GM23248 (cell line): Measurements from ENCODE around the gene IGLON5. TPM values are rescaled to one million over a fixed set of nuclear protein-coding genes. Genes with fewer than 3 reads are reported as not detected.

Source experiments
- DNase-seq: peaks from one replicate; pipeline ENCODE4 v3.0.0-alpha.2; 2015
- H2AFZ ChIP-seq: fragments of 200-600 bp; sonication (generic); 2 replicates; pipeline ENCODE4 v1.6.1; 2016; ENCODE audit warnings: antibody characterized with exemption
- H3F3A ChIP-seq: fragments of 200-600 bp; sonication (generic); 2 replicates; pipeline ENCODE4 v1.6.1; 2016; ENCODE audit warnings: mild to moderate bottlenecking, antibody characterized with exemption, mixed run types; ENCODE audit not compliant: insufficient read depth
- H3K27ac ChIP-seq: fragments of 200-600 bp; sonication (generic); 2 replicates; pipeline ENCODE4 v1.5.1; 2016; ENCODE audit warnings: mild to moderate bottlenecking
- H3K27me3 ChIP-seq: fragments of 200-600 bp; sonication (generic); replicated peaks from 2 replicates; pipeline ENCODE4 v1.6.1; 2016; ENCODE audit warnings: mild to moderate bottlenecking; ENCODE audit not compliant: insufficient read depth
- H3K36me3 ChIP-seq: fragments of 200-600 bp; sonication (generic); 2 replicates; pipeline ENCODE4 v1.6.1; 2016; ENCODE audit warnings: low read depth, mild to moderate bottlenecking
- H3K4me1 ChIP-seq: fragments of 200-600 bp; sonication (generic); 2 replicates; pipeline ENCODE4 v1.6.1; 2016; ENCODE audit warnings: mild to moderate bottlenecking; ENCODE audit not compliant: insufficient read depth
- H3K4me2 ChIP-seq: fragments of 200-600 bp; sonication (generic); one replicate; pipeline ENCODE4 v1.6.1; 2016; ENCODE audit warnings: mild to moderate bottlenecking; ENCODE audit not compliant: unreplicated experiment
- H3K4me3 ChIP-seq: fragments of 200-600 bp; sonication (generic); 2 replicates; pipeline ENCODE4 v1.5.1; 2016; ENCODE audit warnings: mild to moderate bottlenecking
- H3K79me2 ChIP-seq: fragments of 200-600 bp; sonication (generic); 2 replicates; pipeline ENCODE4 v1.6.1; 2016; ENCODE audit warnings: mild to moderate bottlenecking; ENCODE audit not compliant: insufficient read depth
- H3K9ac ChIP-seq: fragments of 200-600 bp; sonication (generic); 2 replicates; pipeline ENCODE4 v1.6.1; 2016; ENCODE audit warnings: mild to moderate bottlenecking
- H3K9me2 ChIP-seq: fragments of 200-600 bp; sonication (generic); 2 replicates; pipeline ENCODE4 v1.6.1; 2016; ENCODE audit warnings: mixed run types, mild to moderate bottlenecking, moderate library complexity; ENCODE audit not compliant: insufficient read depth
- H3K9me3 ChIP-seq: fragments of 200-600 bp; sonication (generic); one replicate; pipeline ENCODE4 v1.6.1; 2017; ENCODE audit warnings: low read depth
- H4K20me1 ChIP-seq: fragments of 200-600 bp; sonication (generic); 2 replicates; pipeline ENCODE4 v1.6.0; 2016; ENCODE audit not compliant: insufficient read depth
- EZH2 ChIP-seq: fragments of 200-600 bp; sonication (generic); IDR thresholded peaks from 2 replicates; pipeline ENCODE4 v1.6.1; 2018; ENCODE audit warnings: antibody characterized with exemption, mild to moderate bottlenecking; ENCODE audit not compliant: insufficient read depth, poor library complexity, severe bottlenecking
- EZH2phosphoT487 ChIP-seq: fragments of 200-600 bp; sonication (generic); IDR thresholded peaks from 2 replicates; pipeline ENCODE4 v1.6.1; 2018; ENCODE audit warnings: antibody characterized with exemption, moderate library complexity, mild to moderate bottlenecking, low read depth; ENCODE audit not compliant: insufficient read depth
- WGBS, 2 experiments: methylation state at CpG; one replicate each; pipeline ENCODE4 v1.1.6; 2015 to 2017; ENCODE audit warnings: low lambda C conversion rate in 2 of 2, low coverage in 1 of 2; ENCODE audit errors: missing lambda C conversion rate in 2 of 2; 5-methylcytosine and 5-hydroxymethylcytosine counted together
- in situ Hi-C: fragments of 300-500 bp; cut with MboI; formaldehyde crosslinking; loops from 2 replicates; pipeline ENCODE4 v1.15.0; 2020
- polyA plus RNA-seq: library from polyadenylated mRNA; unstranded; fragments of >200 nt; fragmentation: Nextera tagmentation; extraction: Ambion mirVana; gene quantifications from 2 replicates; pipeline ENCODE4 v1.2.1, GENCODE V29; 2016
- total RNA-seq: library from RNA; depleted of rRNA; stranded (reverse); fragments of >200 nt; shearing (Covaris generic); gene quantifications from 2 replicates; pipeline ENCODE4 v1.2.3, GENCODE V29; 2014

The IGLON5 gene
- total and polyA plus RNA-seq, 2 experiments from 2014 or later: not detected

DNA sequence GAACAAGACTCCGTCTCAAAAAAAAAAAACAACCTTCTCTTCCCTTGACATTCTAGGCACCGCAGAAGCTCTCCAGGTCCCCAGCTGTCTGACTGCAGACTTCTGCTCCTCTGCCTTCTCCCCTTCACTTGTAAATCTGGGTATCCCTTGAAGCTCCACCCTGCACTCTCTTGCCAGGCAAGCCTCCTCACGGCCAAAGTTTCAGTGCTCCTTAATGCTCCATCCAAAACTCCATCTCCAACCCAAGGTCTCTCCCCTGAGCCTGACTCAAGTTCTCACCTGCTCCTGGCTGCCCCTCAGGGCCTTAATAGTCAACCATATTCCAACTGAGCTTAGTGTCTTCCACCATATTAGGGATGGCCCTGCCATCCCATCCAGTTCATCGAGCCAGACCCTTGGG is 58.8 kb downstream of the IGLON5 start:
- no peak overlapping the region for H3K4me3 ChIP-seq
- no peak for DNase-seq
- no peak overlapping the region for H3K4me2 ChIP-seq
- no peaks in the 10 kb centered on the region for H3K27me3 ChIP-seq
- H3K9ac ChIP-seq: no peak overlapping the region
- no peaks in the 10 kb centered on the region for H4K20me1 ChIP-seq
- 0 out of 2 replicates have a peak, but pooled peaks cover 1% of the 10 kb centered on the region for H3K4me1 ChIP-seq
- H2AFZ ChIP-seq: no peak overlapping the region
- H3K36me3 ChIP-seq: no peaks in the 10 kb centered on the region
- H3K27ac ChIP-seq: no peak overlapping the region
- H3K9me3 ChIP-seq: no peaks in the 10 kb centered on the region
- no peaks in the 10 kb centered on the region for H3K9me2 ChIP-seq
- in situ Hi-C loops: no loop called here
- H3K79me2 ChIP-seq: peaks cover 9% of the 10 kb centered on the region
- WGBS, 2 experiments: 54% methylated on average over 4 of the region's 4 CpGs
- TF ChIP-seq EZH2 (no peak), EZH2phosphoT487 (no peak)
- H3F3A ChIP-seq: no peaks in the 10 kb centered on the region

DNA sequence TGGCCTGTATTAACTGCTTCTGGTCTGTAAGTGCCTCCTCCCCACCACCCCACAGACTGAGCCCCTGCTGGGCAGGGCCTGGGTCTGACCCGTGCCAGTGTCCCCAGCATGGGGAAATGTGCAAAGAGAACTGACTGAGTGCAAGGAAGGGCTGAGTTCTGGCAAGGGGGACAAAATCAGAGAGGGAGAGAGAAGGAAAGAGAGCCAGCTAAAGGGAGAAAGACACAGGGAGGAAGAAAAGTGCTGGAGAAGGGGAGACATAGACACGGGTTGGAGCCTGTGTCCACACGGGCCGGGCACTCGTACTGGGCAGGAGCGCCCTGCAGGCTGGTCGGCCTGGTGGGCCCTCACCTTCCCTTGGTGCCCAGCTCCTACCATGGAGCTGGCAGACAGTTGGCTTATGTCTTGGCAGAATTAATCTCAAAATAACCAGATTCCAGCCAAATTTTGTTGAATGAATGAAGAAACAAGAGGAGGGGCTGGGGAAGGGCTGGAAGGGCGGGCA is 59.8 kb downstream of the IGLON5 start:
- H3K9me2 ChIP-seq: no peaks in the 10 kb centered on the region
- H4K20me1 ChIP-seq: no peaks in the 10 kb centered on the region
- WGBS, 2 experiments: 59% methylated on average over 8 of the region's 8 CpGs
- H3K36me3 ChIP-seq: no peaks in the 10 kb centered on the region
- in situ Hi-C loops: no loop called here
- no peaks in the 10 kb centered on the region for H3K27me3 ChIP-seq
- no peak overlapping the region for H3K9ac ChIP-seq
- no peak overlapping the region for H2AFZ ChIP-seq
- DNase-seq: no peak
- H3F3A ChIP-seq: no peaks in the 10 kb centered on the region
- H3K27ac ChIP-seq: no peak overlapping the region
- H3K9me3 ChIP-seq: no peaks in the 10 kb centered on the region
- H3K4me2 ChIP-seq: no peak overlapping the region
- H3K4me3 ChIP-seq: no peak overlapping the region
- H3K79me2 ChIP-seq: no peaks in the 10 kb centered on the region
- H3K4me1 ChIP-seq: no peaks in the 10 kb centered on the region
- no peak for TF ChIP-seq EZH2phosphoT487
- no peak for TF ChIP-seq EZH2

DNA sequence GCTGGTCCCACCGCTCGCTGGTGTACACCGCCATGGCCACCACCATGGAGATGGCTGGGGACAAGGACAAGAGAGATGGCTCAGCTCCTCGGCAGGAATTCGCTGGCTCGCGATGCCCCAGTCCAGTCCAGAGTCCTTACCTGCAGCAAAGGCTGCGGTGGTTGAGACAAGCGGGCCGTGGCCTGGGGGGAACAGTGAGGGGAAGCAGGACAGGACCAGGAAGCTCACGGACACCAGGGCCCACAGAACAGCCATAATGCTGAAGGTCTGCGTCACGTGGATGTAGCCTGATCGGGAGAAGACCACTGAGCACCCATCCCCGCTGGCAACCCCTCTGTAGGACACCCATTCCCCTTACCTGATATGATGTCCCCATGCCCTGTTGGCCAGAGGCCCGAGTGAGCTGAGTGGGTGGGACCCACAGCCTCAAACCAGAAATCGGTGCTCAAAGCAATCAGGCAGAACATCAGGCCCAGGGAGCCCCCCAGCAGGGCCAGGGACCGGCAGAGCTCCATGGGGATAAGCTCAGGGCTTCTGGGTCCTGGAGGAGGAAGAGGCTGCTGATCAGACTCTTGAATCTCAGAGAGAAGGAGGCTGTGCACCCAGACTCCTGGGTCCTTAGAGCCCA is 60.7 kb downstream of the IGLON5 start:
- H3K9me2 ChIP-seq: no peaks in the 10 kb centered on the region
- H3K36me3 ChIP-seq: no peaks in the 10 kb centered on the region
- H3K4me2 ChIP-seq: no peak overlapping the region
- no peak overlapping the region for H3K27ac ChIP-seq
- no peaks in the 10 kb centered on the region for H3K4me1 ChIP-seq
- H3K79me2 ChIP-seq: no peaks in the 10 kb centered on the region
- H4K20me1 ChIP-seq: no peaks in the 10 kb centered on the region
- TF ChIP-seq EZH2: no peak
- TF ChIP-seq EZH2phosphoT487: no peak
- no peak overlapping the region for H2AFZ ChIP-seq
- WGBS, 2 experiments: 67 to 74% methylated on average over 17 to 18 of the region's 18 CpGs
- no peak overlapping the region for H3K4me3 ChIP-seq
- H3K9ac ChIP-seq: no peak overlapping the region
- H3K9me3 ChIP-seq: no peaks in the 10 kb centered on the region
- no peaks in the 10 kb centered on the region for H3F3A ChIP-seq
- H3K27me3 ChIP-seq: no peaks in the 10 kb centered on the region
- in situ Hi-C loops: no loop called here
- DNase-seq: no peak

GRCh38 chr19:51372649-51373504 is 61.4 kb downstream of the IGLON5 start, which contains the start of gene NKG7:
Gene NKG7 (minus strand): TSS chr19:51372654. CDS start chr19:51372535, 119 bp downstream.
- Histone ChIP-seq H3K9me2 (no peaks in the 10 kb centered on the region), H3F3A (no peaks in the 10 kb centered on the region), H3K27ac (no peak within 1 kb of the TSS), H3K36me3 (no peaks in the 10 kb centered on the region), H2AFZ (no peak within 1 kb of the TSS), H3K27me3 (no peaks in the 10 kb centered on the region), H3K4me2 (no peak within 1 kb of the TSS), H4K20me1 (no peaks in the 10 kb centered on the region), H3K79me2 (no peaks in the 10 kb centered on the region), H3K9ac (no peak within 1 kb of the TSS), H3K9me3 (no peaks in the 10 kb centered on the region), H3K4me1 (no peaks in the 10 kb centered on the region), H3K4me3 (no peak within 1 kb of the TSS)
- in situ Hi-C loops: no loop called here
- no peak for DNase-seq
- 34 to 36% methylated on average over 9 of the region's 9 CpGs for WGBS, 2 experiments
- TF ChIP-seq EZH2phosphoT487: no peak
- no peak for TF ChIP-seq EZH2
